ENCODE measurements around the gene FHOD3.

The FHOD3 gene

GRCh38 chr18:36597636-36598035, 300.1 kb downstream of the FHOD3 start:
- in situ Hi-C loops (cut with MboI; ENCODE audit: low pct_unique_long_range_greater_than_20kb, low sequenced_read_pairs, unreplicated experiment): no loop called here
- TF ChIP-seq CTCF (IDR thresholded peaks at IDR 0.05; ENCODE audit: extremely low read depth, insufficient read depth, missing control alignments): no peak
- no peak for DNase-seq (ENCODE audit: low spot score)

GRCh38 chr18:36600548-36600947, 303.0 kb downstream of the FHOD3 start:
- no peak for DNase-seq (ENCODE audit: low spot score)
- TF ChIP-seq CTCF (IDR thresholded peaks at IDR 0.05; ENCODE audit: extremely low read depth, insufficient read depth, missing control alignments): no peak
- in situ Hi-C loops (cut with MboI; ENCODE audit: low pct_unique_long_range_greater_than_20kb, low sequenced_read_pairs, unreplicated experiment): no loop called here

- DNase-seq (ENCODE audit: low spot score): no peak
- no peak for TF ChIP-seq CTCF (IDR thresholded peaks at IDR 0.05; ENCODE audit: extremely low read depth, insufficient read depth, missing control alignments)
- in situ Hi-C loops (cut with MboI; ENCODE audit: low pct_unique_long_range_greater_than_20kb, low sequenced_read_pairs, unreplicated experiment): no loop called here
These were observed 303.8 kb downstream of the FHOD3 start for GRCh38 chr18:36601316-36601715.

GRCh38 chr18:36602071-36602470, 304.6 kb downstream of the FHOD3 start:
- TF ChIP-seq CTCF (IDR thresholded peaks at IDR 0.05; ENCODE audit: extremely low read depth, insufficient read depth, missing control alignments): no peak
- no peak for DNase-seq (ENCODE audit: low spot score)
- in situ Hi-C loops (cut with MboI; ENCODE audit: low pct_unique_long_range_greater_than_20kb, low sequenced_read_pairs, unreplicated experiment): no loop called here

- in situ Hi-C loops (cut with MboI; ENCODE audit: low pct_unique_long_range_greater_than_20kb, low sequenced_read_pairs, unreplicated experiment): no loop called here
- no peak for DNase-seq (ENCODE audit: low spot score)
These were observed 305.1 kb downstream of the FHOD3 start for GRCh38 chr18:36602620-36603019.

GRCh38 chr18:36608107-36608506, 310.6 kb downstream of the FHOD3 start:
- no peak for DNase-seq (ENCODE audit: low spot score)
- TF ChIP-seq CTCF (IDR thresholded peaks at IDR 0.05; ENCODE audit: extremely low read depth, insufficient read depth, missing control alignments): no peak
- in situ Hi-C loops (cut with MboI; ENCODE audit: low pct_unique_long_range_greater_than_20kb, low sequenced_read_pairs, unreplicated experiment): no loop called here

More at GRCh38 chr18:36602620-36603019, 305.1 kb downstream of the FHOD3 start:
- TF ChIP-seq CTCF (IDR thresholded peaks at IDR 0.05; ENCODE audit: extremely low read depth, insufficient read depth, missing control alignments): no peak

- in situ Hi-C loops (cut with MboI; ENCODE audit: low pct_unique_long_range_greater_than_20kb, low sequenced_read_pairs, unreplicated experiment): no loop called here
- no peak for TF ChIP-seq CTCF (IDR thresholded peaks at IDR 0.05; ENCODE audit: extremely low read depth, insufficient read depth, missing control alignments)
- DNase-seq (ENCODE audit: low spot score): no peak
These were observed 312.7 kb downstream of the FHOD3 start for GRCh38 chr18:36610258-36610657.
